ENCODE results near the gene SOCS7.

DNA sequence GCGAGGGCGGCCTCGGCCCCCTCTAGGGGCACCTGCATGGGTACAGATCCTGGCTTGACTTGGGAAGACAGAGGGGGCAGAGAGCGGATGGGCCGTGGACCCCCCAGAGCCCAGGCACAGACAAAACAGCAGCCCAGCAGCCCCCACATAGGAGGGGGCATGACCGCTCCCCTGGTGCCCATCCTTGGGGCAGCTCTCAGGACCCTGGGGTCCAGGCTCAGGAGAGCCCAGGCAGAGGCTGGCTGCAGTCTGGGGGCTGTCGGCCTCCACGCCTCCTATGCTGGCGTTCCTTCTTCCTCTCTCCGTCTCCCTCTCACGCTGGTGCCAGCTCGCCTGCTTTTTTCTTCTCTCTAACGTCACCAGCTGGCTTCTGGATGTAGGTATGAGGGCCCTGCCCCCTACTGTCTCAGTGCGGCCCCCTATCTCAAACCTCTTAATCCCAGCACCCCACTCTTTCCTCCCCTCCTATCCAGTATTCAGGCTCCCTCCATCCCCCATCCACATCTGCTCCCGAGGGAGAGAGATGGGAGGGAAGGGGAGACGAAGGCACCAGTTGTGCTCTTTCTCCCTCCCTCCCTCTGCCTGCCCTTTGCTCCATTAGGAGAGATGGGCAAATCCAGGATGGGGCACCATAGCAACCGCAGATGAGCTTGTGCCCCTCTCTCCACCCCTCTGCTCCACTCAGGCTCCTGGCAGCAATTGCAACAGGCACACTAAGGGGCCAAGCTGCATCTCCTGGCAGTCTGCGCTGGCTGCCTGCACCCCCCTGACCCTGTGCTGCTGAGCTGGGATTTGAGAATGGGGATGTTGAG lies 7.8 kb upstream of the SOCS7 start, which contains the start of gene GPR179:
- TF ChIP-seq CTCF (IDR thresholded peaks at IDR 0.05) (no peak), POLR2A (IDR thresholded peaks at IDR 0.05) (no peak)

Data from heart left ventricle (tissue), 13 donors.